ENCODE results near the gene LEFTY1.
A peak's percentile ranks its signal among the peaks of the same experiment; 100 is the strongest.

LEFTY1 gene

DNA sequence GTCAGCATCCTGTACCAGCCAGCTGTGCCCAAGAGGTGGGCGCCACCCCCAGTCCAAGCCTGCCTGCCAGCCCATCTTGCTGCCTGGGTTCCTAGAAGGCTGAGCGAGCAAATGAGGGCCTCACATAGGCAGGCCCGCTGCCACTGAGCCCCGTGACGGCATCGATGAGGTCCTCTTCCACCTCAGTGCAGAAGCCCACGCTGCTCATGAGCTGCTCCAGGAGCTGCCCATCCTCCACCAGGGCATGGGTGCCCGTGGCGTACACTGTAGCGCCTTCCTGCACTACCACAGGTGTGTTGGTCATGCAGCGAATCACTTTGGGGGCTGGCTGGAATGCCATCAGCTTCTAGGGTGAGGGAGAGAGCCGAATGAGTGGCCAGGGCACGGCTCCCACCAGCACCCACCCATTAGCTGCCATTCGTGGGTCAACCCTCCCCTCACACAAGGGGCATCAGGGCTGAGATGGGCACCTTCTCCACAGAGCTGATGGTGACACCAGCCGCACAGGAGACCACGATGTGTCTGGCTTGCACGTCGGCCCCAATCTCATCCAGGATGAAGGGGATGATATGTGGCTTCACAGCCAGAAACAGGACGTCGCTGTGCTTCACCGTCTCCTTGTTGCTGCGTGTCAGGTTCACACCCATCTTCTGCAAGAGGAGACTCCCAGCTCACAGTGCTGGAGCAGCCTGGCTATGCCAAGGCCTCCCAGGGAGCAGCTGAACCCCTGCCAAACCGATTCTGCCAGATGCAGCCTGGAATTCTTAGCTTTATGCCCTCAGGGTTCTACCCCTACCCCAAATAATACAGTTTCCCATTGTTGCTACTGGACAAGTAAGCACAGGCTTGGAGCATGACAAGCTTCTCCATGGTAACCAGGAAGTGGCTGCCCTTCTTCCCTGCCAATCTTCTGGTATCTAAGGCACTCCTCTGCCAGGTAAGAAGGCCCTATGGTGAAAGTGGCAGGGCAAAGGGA, 33.1 kb upstream of the LEFTY1 start:
- Histone ChIP-seq H3K9me2 (replicated peaks; ENCODE audit: low read depth, low read length) (no peaks in the 10 kb centered on the region), H3K4me2 (ENCODE audit: low read depth, low read length, poor library complexity, severe bottlenecking) (peak overlapping the region; percentile 85), H3K9ac (ENCODE audit: low read depth, low read length, poor library complexity, severe bottlenecking) (peak overlapping the region; percentile 92), H3F3A (ENCODE audit: low read depth) (no peaks in the 10 kb centered on the region), H3K27me3 (ENCODE audit: insufficient read depth, low read length, poor library complexity, severe bottlenecking) (no peaks in the 10 kb centered on the region), H3K79me2 (ENCODE audit: insufficient read depth, low read length) (peaks cover 38% of the 10 kb centered on the region), H3K4me1 (ENCODE audit: insufficient read depth, low read length, poor library complexity, severe bottlenecking) (peaks cover 48% of the 10 kb centered on the region), H2AFZ (ENCODE audit: low read length) (no peak overlapping the region), H3K36me3 (ENCODE audit: insufficient read depth, low read length) (peaks cover 6% of the 10 kb centered on the region; the same call in 1 of the 2 replicates), H4K20me1 (ENCODE audit: insufficient read depth, low read length, poor library complexity, severe bottlenecking) (peaks cover 23% of the 10 kb centered on the region), H3K4me3 (ENCODE audit: low read length, poor library complexity, severe bottlenecking) (peak overlapping the region; percentile 87), H3K9me3 (ENCODE audit: insufficient read depth, low read depth, low read length) (no peaks in the 10 kb centered on the region)
- TF ChIP-seq, protein P1, sequence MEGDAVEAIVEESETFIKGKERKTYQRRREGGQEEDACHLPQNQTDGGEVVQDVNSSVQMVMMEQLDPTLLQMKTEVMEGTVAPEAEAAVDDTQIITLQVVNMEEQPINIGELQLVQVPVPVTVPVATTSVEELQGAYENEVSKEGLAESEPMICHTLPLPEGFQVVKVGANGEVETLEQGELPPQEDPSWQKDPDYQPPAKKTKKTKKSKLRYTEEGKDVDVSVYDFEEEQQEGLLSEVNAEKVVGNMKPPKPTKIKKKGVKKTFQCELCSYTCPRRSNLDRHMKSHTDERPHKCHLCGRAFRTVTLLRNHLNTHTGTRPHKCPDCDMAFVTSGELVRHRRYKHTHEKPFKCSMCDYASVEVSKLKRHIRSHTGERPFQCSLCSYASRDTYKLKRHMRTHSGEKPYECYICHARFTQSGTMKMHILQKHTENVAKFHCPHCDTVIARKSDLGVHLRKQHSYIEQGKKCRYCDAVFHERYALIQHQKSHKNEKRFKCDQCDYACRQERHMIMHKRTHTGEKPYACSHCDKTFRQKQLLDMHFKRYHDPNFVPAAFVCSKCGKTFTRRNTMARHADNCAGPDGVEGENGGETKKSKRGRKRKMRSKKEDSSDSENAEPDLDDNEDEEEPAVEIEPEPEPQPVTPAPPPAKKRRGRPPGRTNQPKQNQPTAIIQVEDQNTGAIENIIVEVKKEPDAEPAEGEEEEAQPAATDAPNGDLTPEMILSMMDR (conservative IDR thresholded peaks at IDR 0.05; ENCODE audit: low read length) = no peak
- no peak for TF ChIP-seq EZH2phosphoT487 (IDR thresholded peaks at IDR 0.05; ENCODE audit: borderline replicate concordance)

DNA sequence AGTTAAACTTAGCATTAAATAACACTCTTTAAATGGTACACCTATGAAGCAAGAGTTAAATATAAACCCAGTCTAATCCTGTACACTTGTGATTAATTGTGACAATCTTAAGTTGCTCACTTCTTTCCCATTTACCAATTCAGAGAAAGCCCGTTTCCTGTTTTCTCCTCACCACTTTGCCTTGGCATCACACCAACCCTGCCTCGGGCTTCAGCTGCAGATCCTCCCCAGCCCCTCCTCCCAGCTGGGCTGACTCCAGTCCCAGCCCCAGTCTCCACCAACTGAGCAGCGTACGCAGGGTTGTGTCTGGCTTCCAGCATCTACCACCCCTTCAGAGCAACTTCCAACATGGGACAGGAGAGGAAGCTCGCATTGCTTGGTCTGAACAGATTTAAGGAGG, 31.0 kb upstream of the LEFTY1 start:
- TF ChIP-seq EZH2phosphoT487 (IDR thresholded peaks at IDR 0.05; ENCODE audit: borderline replicate concordance) = no peak
- TF ChIP-seq, protein P1 (conservative IDR thresholded peaks at IDR 0.05; ENCODE audit: low read length) = no peak
- no peaks in the 10 kb centered on the region for H3K9me3 ChIP-seq (ENCODE audit: insufficient read depth, low read depth, low read length)
- peaks cover 23% of the 10 kb centered on the region for H4K20me1 ChIP-seq (ENCODE audit: insufficient read depth, low read length, poor library complexity, severe bottlenecking)
- no peak overlapping the region for H3K9ac ChIP-seq (ENCODE audit: low read depth, low read length, poor library complexity, severe bottlenecking)
- H3K4me1 ChIP-seq (ENCODE audit: insufficient read depth, low read length, poor library complexity, severe bottlenecking) = peaks cover 38% of the 10 kb centered on the region
- H3K9me2 ChIP-seq (replicated peaks; ENCODE audit: low read depth, low read length) = no peaks in the 10 kb centered on the region
- peak overlapping the region; percentile 85 for H3K4me2 ChIP-seq (ENCODE audit: low read depth, low read length, poor library complexity, severe bottlenecking)
- no peak overlapping the region for H2AFZ ChIP-seq (ENCODE audit: low read length)
- H3K27me3 ChIP-seq (ENCODE audit: insufficient read depth, low read length, poor library complexity, severe bottlenecking) = no peaks in the 10 kb centered on the region
- no peaks in the 10 kb centered on the region for H3F3A ChIP-seq (ENCODE audit: low read depth)
- peaks cover 6% of the 10 kb centered on the region; the same call in 1 of the 2 replicates for H3K36me3 ChIP-seq (ENCODE audit: insufficient read depth, low read length)
- peaks cover 38% of the 10 kb centered on the region for H3K79me2 ChIP-seq (ENCODE audit: insufficient read depth, low read length)
- no peak overlapping the region for H3K4me3 ChIP-seq (ENCODE audit: low read length, poor library complexity, severe bottlenecking)

DNA sequence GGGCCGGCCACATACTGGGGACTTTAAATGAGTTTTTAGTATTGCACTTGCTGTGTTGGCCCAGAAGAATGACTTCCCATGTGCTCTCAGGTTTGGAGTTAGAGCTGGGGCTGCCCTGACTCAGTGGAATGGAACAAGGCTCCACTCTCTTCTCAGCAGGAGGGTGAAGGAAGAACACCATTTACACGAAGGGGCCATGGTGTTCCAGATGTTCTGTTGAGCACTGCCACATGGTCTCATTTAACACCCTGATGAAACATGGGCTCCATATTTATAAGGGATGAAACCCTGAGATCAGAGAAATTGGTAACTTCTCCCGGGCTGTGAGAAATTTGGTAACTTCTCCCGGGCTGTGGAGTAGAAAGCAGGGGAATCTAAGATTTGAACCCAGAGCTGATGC, 29.3 kb upstream of the LEFTY1 start:
- Histone ChIP-seq H3K9me3 (ENCODE audit: insufficient read depth, low read depth, low read length) (no peaks in the 10 kb centered on the region), H3K9ac (ENCODE audit: low read depth, low read length, poor library complexity, severe bottlenecking) (no peak overlapping the region), H3K36me3 (ENCODE audit: insufficient read depth, low read length) (peaks cover 6% of the 10 kb centered on the region; the same call in 1 of the 2 replicates), H3K4me1 (ENCODE audit: insufficient read depth, low read length, poor library complexity, severe bottlenecking) (peaks cover 36% of the 10 kb centered on the region), H2AFZ (ENCODE audit: low read length) (no peak overlapping the region), H3K9me2 (replicated peaks; ENCODE audit: low read depth, low read length) (no peaks in the 10 kb centered on the region), H3K4me2 (ENCODE audit: low read depth, low read length, poor library complexity, severe bottlenecking) (no peak overlapping the region), H3K27me3 (ENCODE audit: insufficient read depth, low read length, poor library complexity, severe bottlenecking) (no peaks in the 10 kb centered on the region), H3K4me3 (ENCODE audit: low read length, poor library complexity, severe bottlenecking) (no peak overlapping the region), H4K20me1 (ENCODE audit: insufficient read depth, low read length, poor library complexity, severe bottlenecking) (peaks cover 18% of the 10 kb centered on the region), H3F3A (ENCODE audit: low read depth) (no peaks in the 10 kb centered on the region), H3K79me2 (ENCODE audit: insufficient read depth, low read length) (peaks cover 29% of the 10 kb centered on the region)
- TF ChIP-seq EZH2phosphoT487 (IDR thresholded peaks at IDR 0.05; ENCODE audit: borderline replicate concordance) = no peak
- TF ChIP-seq, protein P1 (conservative IDR thresholded peaks at IDR 0.05; ENCODE audit: low read length) = no peak

Measured in Loucy (cell line).